Measurements from ENCODE around the gene PPP1R13B.

DNA sequence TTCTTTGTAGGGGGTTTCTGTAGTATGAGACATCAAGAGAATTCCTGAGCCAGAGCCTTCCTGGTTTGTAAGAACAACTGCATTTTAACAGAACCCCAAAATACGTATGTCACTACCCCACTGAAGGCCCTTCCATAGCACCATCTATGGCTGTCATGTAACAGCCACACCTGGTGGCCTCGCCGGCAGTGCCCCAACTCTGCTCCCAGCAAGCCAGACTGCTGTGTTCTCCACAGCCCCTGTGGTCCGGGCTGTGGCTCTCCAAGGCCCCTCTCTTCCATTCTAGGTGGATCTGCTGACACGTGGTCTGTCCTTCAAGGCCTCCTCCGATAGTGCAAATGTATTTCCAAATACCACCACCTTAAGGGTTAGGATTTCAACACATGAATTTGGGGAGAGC, 9.9 kb upstream of the PPP1R13B start:
- TF ChIP-seq, protein P1, sequence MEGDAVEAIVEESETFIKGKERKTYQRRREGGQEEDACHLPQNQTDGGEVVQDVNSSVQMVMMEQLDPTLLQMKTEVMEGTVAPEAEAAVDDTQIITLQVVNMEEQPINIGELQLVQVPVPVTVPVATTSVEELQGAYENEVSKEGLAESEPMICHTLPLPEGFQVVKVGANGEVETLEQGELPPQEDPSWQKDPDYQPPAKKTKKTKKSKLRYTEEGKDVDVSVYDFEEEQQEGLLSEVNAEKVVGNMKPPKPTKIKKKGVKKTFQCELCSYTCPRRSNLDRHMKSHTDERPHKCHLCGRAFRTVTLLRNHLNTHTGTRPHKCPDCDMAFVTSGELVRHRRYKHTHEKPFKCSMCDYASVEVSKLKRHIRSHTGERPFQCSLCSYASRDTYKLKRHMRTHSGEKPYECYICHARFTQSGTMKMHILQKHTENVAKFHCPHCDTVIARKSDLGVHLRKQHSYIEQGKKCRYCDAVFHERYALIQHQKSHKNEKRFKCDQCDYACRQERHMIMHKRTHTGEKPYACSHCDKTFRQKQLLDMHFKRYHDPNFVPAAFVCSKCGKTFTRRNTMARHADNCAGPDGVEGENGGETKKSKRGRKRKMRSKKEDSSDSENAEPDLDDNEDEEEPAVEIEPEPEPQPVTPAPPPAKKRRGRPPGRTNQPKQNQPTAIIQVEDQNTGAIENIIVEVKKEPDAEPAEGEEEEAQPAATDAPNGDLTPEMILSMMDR (IDR thresholded peaks at IDR 0.05), result no peak
- TF ChIP-seq POLR2A (IDR thresholded peaks at IDR 0.05), result no peak

Measured in adrenal gland (tissue), 5 donors.